Measurements from ENCODE around the gene PDE7B. TPM values are rescaled to one million over a fixed set of nuclear protein-coding genes. Genes with fewer than 3 reads are reported as not detected.

Gene PDE7B
- total RNA-seq, 1 donor, result 25.3 TPM

GRCh38 chr6:136007345-136007744 lies 155.8 kb downstream of the PDE7B start:
- Histone ChIP-seq H3K4me1 (ENCODE audit: insufficient read depth, low read length) (peaks cover 19% of the 10 kb centered on the region), H4K20me1 (ENCODE audit: insufficient read depth, low read length) (no peaks in the 10 kb centered on the region), H3K9me3 (ENCODE audit: low read depth, low read length) (no peaks in the 10 kb centered on the region), H3K4me2 (ENCODE audit: insufficient read depth, low read length) (no peak overlapping the region), H3K27me3 (ENCODE audit: insufficient read depth, low read length) (no peaks in the 10 kb centered on the region), H3K79me2 (ENCODE audit: insufficient read depth, low read length) (peaks cover 15% of the 10 kb centered on the region), H3K4me3 (ENCODE audit: insufficient read depth, low read length) (no peak overlapping the region), H3K36me3 (ENCODE audit: insufficient read depth, low read length) (no peaks in the 10 kb centered on the region), H2AFZ (ENCODE audit: low read length) (no peak overlapping the region), H3K27ac (ENCODE audit: low read depth, low read length) (no peak overlapping the region)
- TF ChIP-seq, protein P1, sequence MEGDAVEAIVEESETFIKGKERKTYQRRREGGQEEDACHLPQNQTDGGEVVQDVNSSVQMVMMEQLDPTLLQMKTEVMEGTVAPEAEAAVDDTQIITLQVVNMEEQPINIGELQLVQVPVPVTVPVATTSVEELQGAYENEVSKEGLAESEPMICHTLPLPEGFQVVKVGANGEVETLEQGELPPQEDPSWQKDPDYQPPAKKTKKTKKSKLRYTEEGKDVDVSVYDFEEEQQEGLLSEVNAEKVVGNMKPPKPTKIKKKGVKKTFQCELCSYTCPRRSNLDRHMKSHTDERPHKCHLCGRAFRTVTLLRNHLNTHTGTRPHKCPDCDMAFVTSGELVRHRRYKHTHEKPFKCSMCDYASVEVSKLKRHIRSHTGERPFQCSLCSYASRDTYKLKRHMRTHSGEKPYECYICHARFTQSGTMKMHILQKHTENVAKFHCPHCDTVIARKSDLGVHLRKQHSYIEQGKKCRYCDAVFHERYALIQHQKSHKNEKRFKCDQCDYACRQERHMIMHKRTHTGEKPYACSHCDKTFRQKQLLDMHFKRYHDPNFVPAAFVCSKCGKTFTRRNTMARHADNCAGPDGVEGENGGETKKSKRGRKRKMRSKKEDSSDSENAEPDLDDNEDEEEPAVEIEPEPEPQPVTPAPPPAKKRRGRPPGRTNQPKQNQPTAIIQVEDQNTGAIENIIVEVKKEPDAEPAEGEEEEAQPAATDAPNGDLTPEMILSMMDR (IDR thresholded peaks at IDR 0.05; ENCODE audit: extremely low read depth, low read depth, low read length), result no peak
- DNase-seq (ENCODE audit: insufficient read length, low spot score, missing footprints), result no peak

DNA sequence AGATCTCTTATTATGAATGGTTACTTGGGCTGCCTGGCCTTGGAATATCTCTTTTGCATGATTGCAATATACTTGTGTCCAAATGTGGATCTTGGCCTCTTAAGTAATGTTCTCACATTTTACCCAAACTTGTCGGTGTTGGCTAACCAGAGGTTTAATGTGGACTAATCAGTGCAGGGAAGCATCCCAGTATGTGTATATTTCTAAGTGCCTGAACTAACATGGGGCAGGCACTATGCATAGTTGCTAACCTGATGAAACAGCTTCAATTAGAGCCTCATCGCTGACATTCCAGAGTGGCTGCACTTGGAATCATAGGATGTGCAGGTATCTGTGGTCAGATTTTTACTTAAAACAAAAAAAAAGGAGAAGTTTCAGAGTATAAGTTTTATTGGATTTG lies 160.0 kb downstream of the PDE7B start:
- peaks cover 23% of the 10 kb centered on the region for H3K79me2 ChIP-seq (ENCODE audit: insufficient read depth, low read length)
- H3K36me3 ChIP-seq (ENCODE audit: insufficient read depth, low read length), result no peaks in the 10 kb centered on the region
- H4K20me1 ChIP-seq (ENCODE audit: insufficient read depth, low read length), result no peaks in the 10 kb centered on the region
- H3K9me3 ChIP-seq (ENCODE audit: low read depth, low read length), result no peaks in the 10 kb centered on the region
- peak overlapping the region; percentile 100 for H3K27ac ChIP-seq (ENCODE audit: low read depth, low read length)
- TF ChIP-seq, protein P1 (IDR thresholded peaks at IDR 0.05; ENCODE audit: extremely low read depth, low read depth, low read length), result no peak
- no peak overlapping the region for H2AFZ ChIP-seq (ENCODE audit: low read length)
- H3K4me3 ChIP-seq (ENCODE audit: insufficient read depth, low read length), result peak overlapping the region; percentile 66
- H3K27me3 ChIP-seq (ENCODE audit: insufficient read depth, low read length), result no peaks in the 10 kb centered on the region
- H3K4me1 ChIP-seq (ENCODE audit: insufficient read depth, low read length), result peaks cover 55% of the 10 kb centered on the region
- no peak for DNase-seq (ENCODE audit: insufficient read length, low spot score, missing footprints)
- H3K4me2 ChIP-seq (ENCODE audit: insufficient read depth, low read length), result peak overlapping the region; percentile 87

- no peaks in the 10 kb centered on the region for H3K36me3 ChIP-seq (ENCODE audit: insufficient read depth, low read length)
- H3K27ac ChIP-seq (ENCODE audit: low read depth, low read length), result peak overlapping the region; percentile 100
- no peaks in the 10 kb centered on the region for H3K9me3 ChIP-seq (ENCODE audit: low read depth, low read length)
- TF ChIP-seq, protein P1 (IDR thresholded peaks at IDR 0.05; ENCODE audit: extremely low read depth, low read depth, low read length), result no peak
- peaks cover 61% of the 10 kb centered on the region for H3K4me1 ChIP-seq (ENCODE audit: insufficient read depth, low read length)
- peak overlapping the region; percentile 87 for H3K4me2 ChIP-seq (ENCODE audit: insufficient read depth, low read length)
- H4K20me1 ChIP-seq (ENCODE audit: insufficient read depth, low read length), result no peaks in the 10 kb centered on the region
- H3K4me3 ChIP-seq (ENCODE audit: insufficient read depth, low read length), result peak overlapping the region; percentile 66
- peak; percentile 63 for DNase-seq (ENCODE audit: insufficient read length, low spot score, missing footprints)
- H2AFZ ChIP-seq (ENCODE audit: low read length), result peak overlapping the region; percentile 11
- H3K79me2 ChIP-seq (ENCODE audit: insufficient read depth, low read length), result peaks cover 24% of the 10 kb centered on the region
- H3K27me3 ChIP-seq (ENCODE audit: insufficient read depth, low read length), result no peaks in the 10 kb centered on the region
Measured at GRCh38 chr6:136012198-136012887, 160.8 kb downstream of the PDE7B start.

DNA sequence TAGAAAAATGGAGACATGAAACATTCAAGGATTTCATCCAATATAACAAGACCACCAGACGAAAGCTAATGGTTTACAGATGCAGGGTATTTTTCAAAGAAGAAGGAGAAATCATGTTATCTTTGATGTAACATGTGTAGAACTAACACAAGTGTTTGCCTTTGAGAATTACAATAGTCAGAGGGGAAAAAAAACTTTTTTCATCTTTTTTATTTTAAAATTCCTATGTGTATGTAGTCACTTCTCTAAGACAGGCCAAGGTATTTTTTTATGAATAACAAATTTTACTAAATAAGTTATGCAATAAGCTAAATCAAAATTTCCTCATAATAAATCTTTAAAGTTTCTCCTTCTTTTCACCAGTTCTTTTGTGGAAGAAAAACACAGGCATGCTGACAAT lies 161.4 kb downstream of the PDE7B start:
- H3K4me3 ChIP-seq (ENCODE audit: insufficient read depth, low read length), result no peak overlapping the region
- H3K36me3 ChIP-seq (ENCODE audit: insufficient read depth, low read length), result no peaks in the 10 kb centered on the region
- TF ChIP-seq, protein P1 (IDR thresholded peaks at IDR 0.05; ENCODE audit: extremely low read depth, low read depth, low read length), result no peak
- H3K4me2 ChIP-seq (ENCODE audit: insufficient read depth, low read length), result peak overlapping the region; percentile 87
- peaks cover 61% of the 10 kb centered on the region for H3K4me1 ChIP-seq (ENCODE audit: insufficient read depth, low read length)
- no peaks in the 10 kb centered on the region for H3K9me3 ChIP-seq (ENCODE audit: low read depth, low read length)
- DNase-seq (ENCODE audit: insufficient read length, low spot score, missing footprints), result no peak
- H3K27me3 ChIP-seq (ENCODE audit: insufficient read depth, low read length), result no peaks in the 10 kb centered on the region
- no peaks in the 10 kb centered on the region for H4K20me1 ChIP-seq (ENCODE audit: insufficient read depth, low read length)
- H2AFZ ChIP-seq (ENCODE audit: low read length), result peak overlapping the region; percentile 4
- peaks cover 24% of the 10 kb centered on the region for H3K79me2 ChIP-seq (ENCODE audit: insufficient read depth, low read length)
- H3K27ac ChIP-seq (ENCODE audit: low read depth, low read length), result peak overlapping the region; percentile 100

Measured in osteoblast (primary cell).